Activated CD4-positive, alpha-beta memory T cell treated with anti-CD3 and anti-CD28 coated beads for 36 hours (primary cell): Measurements from ENCODE around the gene CEMIP. TPM values are rescaled to one million over a fixed set of nuclear protein-coding genes. Genes with fewer than 3 reads are reported as not detected.

Experiments
- CTCF ChIA-PET: fragments of 350-600 bp; sonication (Branson Sonifier 250); formaldehyde crosslinking; loops from one replicate; lab custom pipeline; 2021; ENCODE audit warnings: antibody characterized with exemption, inconsistent platforms; lab: Charles Lee
- POLR2A ChIA-PET: fragments of 350-600 bp; sonication (Branson Sonifier 250); formaldehyde crosslinking; loops from one replicate; lab custom pipeline; 2021; ENCODE audit warnings: antibody characterized with exemption; lab: Charles Lee
- DNase-seq: peaks from one replicate; pipeline ENCODE4 v3.0.0-alpha.2; 2020
- H3K27ac Mint-ChIP-seq: one replicate; pipeline ENCODE4 v1.8.0; 2021; ENCODE audit warnings: mixed read lengths
- H3K27me3 Mint-ChIP-seq: one replicate; pipeline ENCODE4 v1.8.0; 2021; ENCODE audit warnings: mixed read lengths
- H3K36me3 Mint-ChIP-seq: one replicate; pipeline ENCODE4 v1.8.0; 2021; ENCODE audit warnings: mixed read lengths
- H3K4me1 Mint-ChIP-seq: one replicate; pipeline ENCODE4 v1.8.0; 2021; ENCODE audit warnings: low read depth, mixed read lengths
- H3K4me3 Mint-ChIP-seq: one replicate; pipeline ENCODE4 v1.8.0; 2021; ENCODE audit warnings: mild to moderate bottlenecking, mixed read lengths
- H3K9me3 Mint-ChIP-seq: one replicate; pipeline ENCODE4 v1.8.0; 2021; ENCODE audit warnings: mixed read lengths
- intact Hi-C: fragments of 100-400 bp; cut with micrococcal nuclease; formaldehyde crosslinking; loops from one replicate; pipeline ENCODE4 v1.15.1; 2023
- total RNA-seq, 2 experiments: library from RNA; stranded (reverse); gene quantifications; one replicate each; pipeline ENCODE4 v1.2.3, GENCODE V29; 2021

The CEMIP gene
- total RNA-seq, 2 experiments from 2014 or later, result 0.07 TPM; not detected in 1

DNA sequence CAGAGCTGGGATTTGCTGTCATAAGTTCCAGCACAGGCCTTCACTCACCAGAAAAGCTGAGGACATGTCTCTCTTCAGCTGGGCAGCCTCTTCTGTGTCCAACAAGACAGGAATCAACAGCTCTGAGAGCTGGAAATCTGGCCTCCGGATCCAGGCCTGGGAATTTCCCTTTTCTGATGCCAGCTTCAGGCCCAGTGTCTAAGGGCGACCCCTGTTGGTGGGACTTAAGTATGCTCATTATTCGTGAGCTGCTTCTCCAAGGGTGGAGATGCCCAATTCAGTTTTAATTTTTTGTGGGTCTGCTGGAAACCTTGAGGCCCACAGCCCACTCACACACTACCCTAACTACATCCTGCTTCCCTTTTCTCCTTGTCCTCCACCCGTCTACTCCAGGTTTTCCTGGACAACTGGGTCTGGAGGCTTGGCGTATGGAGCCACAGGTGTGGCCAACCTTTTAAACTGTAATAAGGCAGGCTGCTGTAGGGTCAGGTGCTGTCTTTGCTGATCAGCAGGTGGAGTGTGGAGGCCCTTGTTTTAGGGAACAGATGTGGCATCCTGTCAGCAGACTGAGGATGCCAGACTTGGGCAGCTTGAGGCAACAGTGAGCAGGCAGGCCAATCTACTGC lies 2.6 kb upstream of the CEMIP start:
- peaks cover 11% of the 10 kb centered on the region for H3K4me1 Mint-ChIP-seq
- DNase-seq, result peak; percentile 73
- no peak overlapping the region for H3K4me3 Mint-ChIP-seq
- no peaks in the 10 kb centered on the region for H3K36me3 Mint-ChIP-seq
- intact Hi-C loops, result loop anchor here (1.0 to 5.0 kb wide), 3 partner anchors 84 to 320 kb away; no protein-coding TSS in a partner anchor
- H3K9me3 Mint-ChIP-seq, result no peaks in the 10 kb centered on the region
- ChIA-PET CTCF (interaction anchor here (0.6 to 6.2 kb wide), 54 partner anchors 9 to 490 kb away, joined by 3 to 95 read pairs (median 5); partner anchors contain the start of gene ABHD17C), POLR2A (interaction anchor here (0.6 kb wide), 1 partner anchor 16 kb away, joined by 5 read pairs; no protein-coding TSS in a partner anchor)
- peaks cover 36% of the 10 kb centered on the region for H3K27me3 Mint-ChIP-seq
- no peak overlapping the region for H3K27ac Mint-ChIP-seq

DNA sequence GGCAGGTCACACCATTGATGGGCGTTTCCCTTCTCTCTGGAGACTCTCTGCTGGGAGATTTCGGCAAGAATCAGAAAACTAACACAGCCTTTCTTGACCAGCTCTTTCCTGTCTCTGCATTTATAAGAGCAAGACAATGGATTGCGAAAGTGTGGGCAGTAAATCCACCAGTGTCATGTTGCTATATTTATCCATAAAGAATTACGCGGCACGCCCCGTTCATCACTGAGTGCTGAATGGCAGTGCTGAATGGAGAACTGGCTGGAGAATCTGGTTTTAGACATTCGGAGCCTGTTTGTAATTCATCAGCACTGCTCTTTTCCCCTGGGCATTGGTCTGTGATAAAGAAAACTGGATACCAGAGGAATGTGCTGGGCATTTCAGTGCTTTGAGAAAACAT lies 2.0 kb upstream of the CEMIP start:
- POLR2A ChIA-PET, result no interaction called here
- peaks cover 40% of the 10 kb centered on the region for H3K27me3 Mint-ChIP-seq
- CTCF ChIA-PET, result interaction anchor here (0.7 to 6.2 kb wide), 40 partner anchors 9 to 489 kb away, joined by 3 to 95 read pairs (median 5); partner anchors contain the start of gene ABHD17C
- intact Hi-C loops, result loop anchor here (5.0 kb wide), 1 partner anchor 85 kb away; no protein-coding TSS in a partner anchor
- H3K4me3 Mint-ChIP-seq, result no peak overlapping the region
- no peaks in the 10 kb centered on the region for H3K36me3 Mint-ChIP-seq
- H3K4me1 Mint-ChIP-seq, result peaks cover 11% of the 10 kb centered on the region
- H3K27ac Mint-ChIP-seq, result no peak overlapping the region
- H3K9me3 Mint-ChIP-seq, result no peaks in the 10 kb centered on the region
- DNase-seq, result no peak

DNA sequence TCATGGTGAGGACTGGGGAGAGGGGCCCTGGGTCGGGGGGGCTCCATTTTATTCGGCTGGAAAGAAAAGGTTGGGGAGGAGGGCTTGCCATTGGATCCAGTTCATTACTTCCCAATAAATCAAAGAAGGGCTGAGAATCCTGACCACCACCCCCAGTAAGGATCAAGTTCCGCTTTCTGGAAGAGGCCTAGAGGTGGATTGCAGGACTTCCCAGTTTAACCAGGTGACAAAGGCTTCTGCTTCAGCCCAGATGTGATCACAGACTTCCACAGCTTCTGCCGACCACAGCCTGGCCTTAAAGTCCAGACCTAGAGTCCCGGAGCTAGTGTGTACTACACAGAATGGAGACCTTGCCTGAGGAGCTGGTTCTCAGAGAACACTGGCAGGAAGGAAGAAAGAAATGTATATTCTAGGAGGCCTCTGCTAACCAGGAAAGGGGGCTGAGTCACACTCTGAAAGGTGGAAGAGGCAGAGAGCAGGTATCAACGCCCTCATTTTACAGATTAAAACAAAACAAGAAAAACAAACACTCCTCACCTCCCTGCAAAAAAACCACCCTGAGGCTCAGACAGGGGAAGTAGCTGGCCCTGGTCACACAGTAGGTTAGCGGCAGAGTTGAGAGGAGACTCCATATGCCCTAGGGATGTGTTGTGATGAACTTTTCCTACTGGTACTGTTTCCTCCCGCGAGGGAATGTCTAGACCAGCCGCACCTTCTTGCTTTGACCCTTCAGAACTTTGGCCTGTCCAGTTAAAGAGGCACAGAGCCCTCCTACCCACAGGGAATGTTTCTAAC lies 1.1 kb upstream of the CEMIP start:
- Mint-ChIP-seq H3K9me3 (no peaks in the 10 kb centered on the region), H3K4me1 (peaks cover 14% of the 10 kb centered on the region), H3K27ac (no peak overlapping the region), H3K36me3 (no peaks in the 10 kb centered on the region), H3K4me3 (no peak overlapping the region), H3K27me3 (peaks cover 40% of the 10 kb centered on the region)
- intact Hi-C loops, result loop anchor here (5.0 kb wide), 1 partner anchor 86 kb away; no protein-coding TSS in a partner anchor
- ChIA-PET CTCF (interaction anchor here (1.2 to 6.2 kb wide), 14 partner anchors 8 to 328 kb away, joined by 3 to 95 read pairs (median 11); partner anchors contain the start of gene ABHD17C), POLR2A (no interaction called here)
- DNase-seq, result no peak

DNA sequence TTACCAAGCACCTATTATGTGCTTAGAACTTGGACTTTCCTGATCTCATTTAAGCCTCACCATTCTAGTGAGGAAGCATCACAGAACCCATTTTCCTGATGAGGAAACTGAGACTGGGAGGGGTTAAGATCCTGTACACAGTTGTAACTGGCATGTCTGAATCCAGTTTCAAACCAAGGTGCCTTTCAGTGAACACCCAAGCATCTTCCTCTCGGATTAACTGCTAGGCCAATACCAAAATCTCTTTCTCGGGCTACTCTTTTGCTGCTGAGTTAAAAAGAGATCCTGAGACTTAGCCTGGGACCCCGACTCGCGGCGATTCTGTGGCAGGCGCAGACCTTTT lies 578 bp upstream of the CEMIP start:
- Mint-ChIP-seq H3K27me3 (peaks cover 40% of the 10 kb centered on the region), H3K4me1 (peaks cover 19% of the 10 kb centered on the region), H3K9me3 (no peaks in the 10 kb centered on the region), H3K27ac (no peak overlapping the region), H3K4me3 (no peak overlapping the region), H3K36me3 (no peaks in the 10 kb centered on the region)
- DNase-seq, result no peak
- intact Hi-C loops, result loop anchor here (5.0 kb wide), 1 partner anchor 86 kb away; no protein-coding TSS in a partner anchor
- CTCF ChIA-PET, result interaction anchor here (1.2 to 6.2 kb wide), 10 partner anchors 15 to 329 kb away, joined by 3 to 95 read pairs (median 15); partner anchors contain the start of gene ABHD17C
- POLR2A ChIA-PET, result interaction anchor here (1.0 kb wide), 1 partner anchor 25 kb away, joined by 3 read pairs; no protein-coding TSS in a partner anchor

DNA sequence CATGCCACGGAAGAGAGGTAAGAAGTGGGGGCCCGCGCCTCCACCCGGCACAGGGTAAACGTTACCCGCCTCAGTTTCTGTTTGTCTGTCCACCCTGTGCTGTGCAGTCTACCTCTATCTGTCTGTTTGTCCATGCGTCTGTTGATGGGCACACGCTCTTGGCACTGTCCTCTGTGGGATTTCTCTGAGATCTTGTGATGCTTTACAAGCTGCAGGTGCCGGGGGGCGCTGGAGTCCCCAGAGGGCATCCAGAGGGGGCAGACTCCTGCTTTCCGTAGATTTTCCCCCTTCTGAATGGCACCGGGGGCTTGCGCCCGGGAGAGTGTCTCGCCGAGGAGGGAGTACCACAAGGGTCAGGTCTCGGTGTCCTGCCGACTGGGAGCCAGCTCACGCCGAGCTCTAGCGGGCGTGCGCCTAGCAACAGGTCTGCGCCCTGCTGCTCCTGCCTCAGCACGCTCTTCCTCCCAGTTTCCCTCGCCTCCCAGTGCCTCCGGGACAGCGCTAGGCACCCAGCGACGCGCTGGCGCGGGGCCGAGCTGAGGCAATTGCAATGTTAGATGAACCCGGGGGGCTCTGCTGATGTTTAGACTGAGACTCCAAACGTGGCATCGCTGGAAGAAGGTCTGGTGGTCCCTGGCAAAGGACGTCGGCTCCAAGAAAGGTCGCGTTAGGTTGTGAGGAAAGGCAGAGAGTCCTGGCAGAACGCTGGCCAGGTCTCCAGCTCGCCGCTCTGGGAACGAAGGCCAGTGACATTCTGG lies 667 bp downstream of the CEMIP start:
- intact Hi-C loops, result loop anchor here (1.0 to 5.0 kb wide), 4 partner anchors 88 to 325 kb away; no protein-coding TSS in a partner anchor
- H3K4me3 Mint-ChIP-seq, result peak overlapping the region; percentile 62
- peaks cover 26% of the 10 kb centered on the region for H3K4me1 Mint-ChIP-seq
- no peaks in the 10 kb centered on the region for H3K36me3 Mint-ChIP-seq
- DNase-seq, result no peak
- peaks cover 40% of the 10 kb centered on the region for H3K27me3 Mint-ChIP-seq
- ChIA-PET CTCF (interaction anchor here (0.6 to 6.2 kb wide), 14 partner anchors 13 to 486 kb away, joined by 3 to 80 read pairs (median 6); no protein-coding TSS in a partner anchor), POLR2A (interaction anchor here (1.0 kb wide), 1 partner anchor 24 kb away, joined by 3 read pairs; no protein-coding TSS in a partner anchor)
- H3K27ac Mint-ChIP-seq, result no peak overlapping the region
- no peaks in the 10 kb centered on the region for H3K9me3 Mint-ChIP-seq

DNA sequence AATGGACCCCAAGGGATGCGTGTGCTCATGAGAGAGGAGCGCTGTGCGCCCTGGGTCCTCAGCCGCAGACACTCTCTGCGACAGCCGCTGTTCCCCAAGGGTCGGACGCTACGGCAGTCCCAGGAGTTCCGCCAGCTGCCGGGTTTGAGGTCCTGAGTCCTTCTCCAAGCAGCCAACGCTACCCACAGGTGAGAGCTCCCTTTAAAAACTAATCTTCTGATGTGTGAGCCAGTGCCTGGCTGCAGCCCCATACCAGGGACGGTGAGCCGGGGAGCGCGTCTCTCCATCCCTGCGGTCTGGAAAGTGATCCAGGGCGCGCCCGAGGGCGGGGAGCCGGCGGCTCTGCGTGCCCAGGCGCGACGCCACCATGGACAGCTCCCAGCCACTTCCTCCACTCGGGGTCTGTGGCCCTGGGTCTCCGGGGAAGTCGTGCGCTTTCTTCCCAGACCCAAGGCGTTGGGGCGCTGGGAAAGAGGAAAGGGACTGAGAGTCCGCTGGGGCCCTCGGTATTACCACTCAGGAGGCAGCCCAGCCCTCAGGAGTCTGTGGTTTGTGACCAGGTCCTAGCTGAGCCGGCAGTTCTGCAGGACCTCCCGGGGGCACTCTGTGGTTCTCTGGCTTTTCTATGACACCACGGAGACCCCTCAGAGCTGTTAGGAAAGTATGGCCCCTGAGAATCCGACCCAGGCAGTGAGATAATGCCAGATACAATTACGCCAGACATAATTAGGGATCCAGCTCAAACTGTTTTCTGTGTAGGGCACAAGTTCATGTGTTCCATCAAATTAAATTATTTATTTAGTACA lies 1.4 kb downstream of the CEMIP start:
- no peaks in the 10 kb centered on the region for H3K9me3 Mint-ChIP-seq
- H3K27ac Mint-ChIP-seq, result no peak overlapping the region
- no peaks in the 10 kb centered on the region for H3K36me3 Mint-ChIP-seq
- intact Hi-C loops, result loop anchor here (5.0 kb wide), 1 partner anchor 177 kb away; no protein-coding TSS in a partner anchor
- peak; percentile 53 for DNase-seq
- CTCF ChIA-PET, result interaction anchor here (2.0 to 6.2 kb wide), 5 partner anchors 24 to 486 kb away, joined by 9 to 80 read pairs (median 18); no protein-coding TSS in a partner anchor
- H3K4me3 Mint-ChIP-seq, result no peak overlapping the region
- H3K4me1 Mint-ChIP-seq, result peaks cover 26% of the 10 kb centered on the region
- H3K27me3 Mint-ChIP-seq, result peaks cover 40% of the 10 kb centered on the region
- POLR2A ChIA-PET, result no interaction called here

DNA sequence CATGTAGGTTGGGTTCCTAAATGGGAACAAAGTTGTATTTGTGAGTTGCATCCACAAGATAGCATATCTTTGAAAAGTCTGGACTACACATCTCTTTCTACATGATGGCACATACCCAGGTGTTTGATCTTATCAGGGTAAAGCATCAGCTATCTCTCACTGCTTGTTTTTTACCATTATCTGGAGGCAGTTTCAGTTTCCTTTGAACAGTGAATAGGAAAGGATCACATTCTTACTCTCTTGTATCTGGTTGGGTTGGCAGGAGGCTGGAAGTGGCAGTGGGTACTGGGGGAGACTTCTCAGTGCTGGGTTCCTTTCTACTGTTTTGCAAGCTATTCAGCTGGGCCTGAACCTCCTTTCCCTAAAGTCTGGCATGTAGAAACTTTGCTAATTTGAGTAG lies 4.1 kb downstream of the CEMIP start:
- DNase-seq, result no peak
- CTCF ChIA-PET, result interaction anchor here (2.6 kb wide), 1 partner anchor 187 kb away, joined by 16 read pairs; no protein-coding TSS in a partner anchor
- H3K27me3 Mint-ChIP-seq, result peaks cover 28% of the 10 kb centered on the region
- H3K9me3 Mint-ChIP-seq, result no peaks in the 10 kb centered on the region
- no peak overlapping the region for H3K4me3 Mint-ChIP-seq
- no peaks in the 10 kb centered on the region for H3K36me3 Mint-ChIP-seq
- POLR2A ChIA-PET, result no interaction called here
- intact Hi-C loops, result loop anchor here (5.0 kb wide), 1 partner anchor 174 kb away; no protein-coding TSS in a partner anchor
- H3K27ac Mint-ChIP-seq, result no peak overlapping the region
- H3K4me1 Mint-ChIP-seq, result peaks cover 26% of the 10 kb centered on the region

DNA sequence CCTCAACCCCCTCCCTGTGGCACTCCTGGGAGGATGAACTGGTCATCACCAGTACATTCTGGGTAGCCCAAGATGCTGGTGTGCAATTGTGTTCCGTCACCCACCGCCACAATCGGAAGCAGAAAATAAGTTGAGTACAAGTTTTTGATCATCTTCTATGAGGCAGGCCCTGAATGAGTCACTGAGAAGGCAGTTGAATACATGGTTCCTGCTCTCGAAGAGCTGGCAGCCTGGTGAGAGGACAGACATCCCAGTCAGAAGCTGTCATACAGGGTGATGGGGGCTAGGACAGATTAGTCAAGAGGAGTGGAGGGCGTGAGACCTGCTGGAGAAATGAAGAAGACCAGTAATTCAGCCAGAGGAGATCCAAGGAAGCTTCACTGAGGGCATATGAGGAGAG lies 6.2 kb downstream of the CEMIP start:
- POLR2A ChIA-PET, result interaction anchor here (1.6 kb wide), 1 partner anchor 18 kb away, joined by 6 read pairs; no protein-coding TSS in a partner anchor
- Mint-ChIP-seq H3K27ac (no peak overlapping the region), H3K4me1 (peaks cover 18% of the 10 kb centered on the region)

DNA sequence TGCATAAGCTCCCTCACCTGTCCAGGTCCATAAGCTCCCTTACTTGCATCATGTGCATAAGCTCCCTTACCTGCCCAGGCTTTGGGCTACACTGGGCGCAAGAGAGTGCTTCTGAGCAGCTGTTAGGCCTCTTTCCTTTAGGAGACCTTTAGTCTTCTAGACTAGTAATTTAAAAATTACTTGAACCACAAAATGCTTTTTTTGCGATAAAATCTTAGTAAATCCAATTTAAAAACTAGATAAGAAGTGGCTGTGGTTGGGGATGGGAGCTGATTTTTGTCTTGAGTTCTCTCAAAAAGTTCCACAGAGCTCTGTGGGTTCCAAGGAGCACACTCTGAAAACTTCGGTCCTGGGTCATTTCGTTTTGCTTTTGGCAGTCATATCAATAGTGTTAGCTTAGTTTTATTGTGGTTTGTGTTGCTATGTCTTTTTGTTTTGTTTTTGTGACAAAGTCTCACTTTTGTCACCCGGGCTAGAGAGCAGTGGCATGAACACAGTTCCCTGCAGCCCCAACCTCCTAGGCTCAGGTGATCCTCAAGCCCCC lies 6.7 kb downstream of the CEMIP start:
- Mint-ChIP-seq H3K4me1 (peaks cover 16% of the 10 kb centered on the region), H3K4me3 (no peak overlapping the region), H3K9me3 (no peaks in the 10 kb centered on the region), H3K36me3 (no peaks in the 10 kb centered on the region), H3K27ac (no peak overlapping the region), H3K27me3 (peaks cover 13% of the 10 kb centered on the region)
- no peak for DNase-seq
- ChIA-PET POLR2A (interaction anchor here (1.6 kb wide), 1 partner anchor 18 kb away, joined by 6 read pairs; no protein-coding TSS in a partner anchor), CTCF (interaction anchor here (1.1 to 3.3 kb wide), 3 partner anchors 9 to 329 kb away, joined by 3 to 18 read pairs (median 4); no protein-coding TSS in a partner anchor)
- intact Hi-C loops, result loop anchor here (2.0 kb wide), 1 partner anchor 19 kb away; no protein-coding TSS in a partner anchor

More for the DNA sequence above, 6.2 kb downstream of the CEMIP start:
- Mint-ChIP-seq H3K27me3 (peaks cover 17% of the 10 kb centered on the region), H3K36me3 (no peaks in the 10 kb centered on the region), H3K9me3 (no peaks in the 10 kb centered on the region), H3K4me3 (no peak overlapping the region)
- DNase-seq, result peak; percentile 26
- intact Hi-C loops, result no loop called here
- CTCF ChIA-PET, result interaction anchor here (1.1 to 3.3 kb wide), 3 partner anchors 8 to 328 kb away, joined by 3 to 18 read pairs (median 4); no protein-coding TSS in a partner anchor

DNA sequence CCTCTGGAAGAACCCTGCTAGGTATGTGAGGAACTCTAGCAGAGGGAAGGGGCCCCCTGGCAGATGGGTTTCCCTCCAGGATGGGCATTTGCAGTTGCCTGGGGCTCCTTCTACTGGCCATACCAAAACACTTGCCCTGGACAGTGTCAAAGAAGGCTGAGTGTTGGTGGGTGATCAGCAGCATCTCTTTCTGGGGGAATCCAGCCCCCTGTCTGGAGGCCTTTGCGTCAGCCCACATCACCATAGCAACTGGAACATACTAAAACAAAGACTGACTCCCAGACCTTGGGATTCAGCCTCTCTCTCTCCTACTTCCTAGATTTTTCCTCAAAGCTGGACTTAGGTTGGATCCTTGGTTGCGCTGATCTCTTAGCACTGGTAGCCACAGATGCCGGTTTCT lies 8.1 kb downstream of the CEMIP start:
- no peak overlapping the region for H3K27ac Mint-ChIP-seq
- intact Hi-C loops, result loop anchor here (2.0 kb wide), 1 partner anchor 17 kb away; no protein-coding TSS in a partner anchor
- POLR2A ChIA-PET, result no interaction called here
- H3K9me3 Mint-ChIP-seq, result no peaks in the 10 kb centered on the region
- peaks cover 16% of the 10 kb centered on the region for H3K4me1 Mint-ChIP-seq
- DNase-seq, result no peak
- no peaks in the 10 kb centered on the region for H3K36me3 Mint-ChIP-seq
- H3K4me3 Mint-ChIP-seq, result no peak overlapping the region
- peaks cover 1% of the 10 kb centered on the region for H3K27me3 Mint-ChIP-seq
- CTCF ChIA-PET, result interaction anchor here (3.3 kb wide), 1 partner anchor 10 kb away, joined by 18 read pairs; no protein-coding TSS in a partner anchor
